Right lobe of liver (tissue), 6 donors: ENCODE measurements around the gene TMEM213. TPM values are rescaled to one million over a fixed set of nuclear protein-coding genes. Genes with fewer than 3 reads are reported as not detected.

Experiments used
- ATAC-seq, 4 donors: fragments of 200-7000 bp; cut with Tn5 transposase; one replicate each; pipeline ENCODE4 v1.9.1; 2020; ENCODE audit warnings: mild to moderate bottlenecking in 4 of 4, moderate library complexity in 4 of 4
- DNase-seq, 3 donors: peaks; one replicate each; pipeline ENCODE4 v3.0.0-alpha.2; 2020
- H3K27ac ChIP-seq, 3 donors: fragments of 200-600 bp; one replicate each; pipeline ENCODE4 v1.8.0; 2022
- H3K27me3 ChIP-seq, 2 donors: fragments of 200-600 bp; one replicate each; pipeline ENCODE4 v1.8.0; 2022
- H3K36me3 ChIP-seq, 4 donors: fragments of 200-600 bp; sonication (generic) in 1 of 4; one replicate each; pipeline versions ENCODE4 v1.5.1 to v1.8.0; 2017 to 2022; ENCODE audit warnings: control low read depth in 1 of 4
- H3K4me1 ChIP-seq, 4 donors: fragments of 200-600 bp; sonication (generic) in 1 of 4; one replicate each; pipeline versions ENCODE4 v1.5.1 to v1.8.0; 2017 to 2022; ENCODE audit warnings: control low read depth in 1 of 4
- H3K4me3 ChIP-seq, 3 donors: fragments of 200-600 bp; one replicate each; pipeline ENCODE4 v1.8.0; 2022
- H3K9me3 ChIP-seq, 4 donors: fragments of 200-600 bp; sonication (generic) in 1 of 4; one replicate each; pipeline versions ENCODE4 v1.5.1 to v1.8.0; 2017 to 2022; ENCODE audit warnings: control low read depth in 1 of 4
- POLR2A ChIP-seq: fragments of 450-650 bp; IDR thresholded peaks from one replicate; pipeline ENCODE4 v1.6.1; 2017; ENCODE audit warnings: antibody characterized with exemption, mild to moderate bottlenecking
- WGBS: methylation state at CpG from one replicate; pipeline ENCODE4 v1.1.6; 2018; ENCODE audit warnings: low coverage, low lambda C conversion rate; ENCODE audit not compliant: insufficient coverage; ENCODE audit errors: missing lambda C conversion rate; 5-methylcytosine and 5-hydroxymethylcytosine counted together
- intact Hi-C, 2 donors: fragments of 100-400 bp; cut with DNase I; formaldehyde crosslinking; loops; one replicate each; pipeline versions ENCODE4 v1.11.2 to v1.14.1; 2022
- total RNA-seq, 6 experiments: library from RNA; depleted of rRNA in 2 of 6; stranded (reverse); fragments of >200 nt in 2 of 6; fragmentation: NEBNext Ultra II Directional in 3 of 6; extraction: Animal tissue kit (Norgen Biotek cat#: 25700) in 3 of 6; gene quantifications; one replicate each; pipeline versions ENCODE4 v1.1.0 to v1.2.4, GENCODE V29; 2016 to 2023
- TF ChIP-seq, protein P1 (sequence below), 4 donors: fragments of 200-600 bp in 3 of 4; fragments of 450-650 bp in 1 of 4; IDR thresholded peaks; one replicate each; pipeline versions ENCODE4 v1.5.1 to v1.8.0; 2016 to 2022; ENCODE audit warnings: antibody characterized with exemption in 4 of 4, mild to moderate bottlenecking in 2 of 4
- donor health status: DM: no; HTN: yes; CAD: no.
- donor health status: DM: no; HTN: no; CAD: no.
- donor health status: DM: no; HTN: no; CAD: no.
- donor health status: DM: no; HTN: yes; CAD: no.
- donor health status: DM: no; HTN: yes; CAD: no.

The TMEM213 gene
- total RNA-seq, 6 experiments from 2014 or later: not detected

DNA sequence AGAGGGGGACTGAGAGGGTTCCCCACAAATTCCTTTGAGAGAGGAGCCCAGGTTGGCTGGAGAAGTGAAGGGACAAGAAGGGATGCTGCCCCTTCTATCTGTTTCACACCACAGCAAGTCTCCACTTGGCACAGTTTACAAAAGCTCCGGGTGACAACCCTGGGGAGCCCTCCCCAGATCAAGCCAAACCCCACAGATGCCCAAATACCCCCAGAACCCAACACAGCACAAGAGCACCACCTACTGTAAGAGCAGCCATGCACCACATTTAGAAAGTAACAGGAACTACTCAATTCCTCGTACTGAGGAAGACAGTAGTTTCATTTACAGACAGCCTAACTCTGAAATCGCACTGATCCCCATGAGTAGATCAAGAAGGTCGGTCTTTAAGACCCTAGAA is 68.0 kb downstream of the TMEM213 start:
- no peaks in the 10 kb centered on the region for H3K27me3 ChIP-seq
- 38% methylated on average over 3 of the region's 4 CpGs for WGBS
- H3K9me3 ChIP-seq: no peaks in the 10 kb centered on the region
- no peak overlapping the region for H3K27ac ChIP-seq
- DNase-seq (no peak), ATAC-seq (no peak)
- H3K4me1 ChIP-seq: no peaks in the 10 kb centered on the region
- H3K36me3 ChIP-seq: no peaks in the 10 kb centered on the region
- intact Hi-C loops: no loop called here
- H3K4me3 ChIP-seq: no peak overlapping the region
- TF ChIP-seq, protein P1, sequence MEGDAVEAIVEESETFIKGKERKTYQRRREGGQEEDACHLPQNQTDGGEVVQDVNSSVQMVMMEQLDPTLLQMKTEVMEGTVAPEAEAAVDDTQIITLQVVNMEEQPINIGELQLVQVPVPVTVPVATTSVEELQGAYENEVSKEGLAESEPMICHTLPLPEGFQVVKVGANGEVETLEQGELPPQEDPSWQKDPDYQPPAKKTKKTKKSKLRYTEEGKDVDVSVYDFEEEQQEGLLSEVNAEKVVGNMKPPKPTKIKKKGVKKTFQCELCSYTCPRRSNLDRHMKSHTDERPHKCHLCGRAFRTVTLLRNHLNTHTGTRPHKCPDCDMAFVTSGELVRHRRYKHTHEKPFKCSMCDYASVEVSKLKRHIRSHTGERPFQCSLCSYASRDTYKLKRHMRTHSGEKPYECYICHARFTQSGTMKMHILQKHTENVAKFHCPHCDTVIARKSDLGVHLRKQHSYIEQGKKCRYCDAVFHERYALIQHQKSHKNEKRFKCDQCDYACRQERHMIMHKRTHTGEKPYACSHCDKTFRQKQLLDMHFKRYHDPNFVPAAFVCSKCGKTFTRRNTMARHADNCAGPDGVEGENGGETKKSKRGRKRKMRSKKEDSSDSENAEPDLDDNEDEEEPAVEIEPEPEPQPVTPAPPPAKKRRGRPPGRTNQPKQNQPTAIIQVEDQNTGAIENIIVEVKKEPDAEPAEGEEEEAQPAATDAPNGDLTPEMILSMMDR (IDR thresholded peaks at IDR 0.05): no peak
- no peak for TF ChIP-seq POLR2A

- ATAC-seq (no peak), DNase-seq (no peak)
- WGBS: 91% methylated on average over 7 of the region's 9 CpGs
- Histone ChIP-seq H3K9me3 (no peaks in the 10 kb centered on the region), H3K36me3 (no peaks in the 10 kb centered on the region), H3K4me3 (no peak overlapping the region), H3K4me1 (no peaks in the 10 kb centered on the region), H3K27me3 (no peaks in the 10 kb centered on the region), H3K27ac (no peak overlapping the region)
- TF ChIP-seq, protein P1 (IDR thresholded peaks at IDR 0.05): no peak
- no peak for TF ChIP-seq POLR2A
- intact Hi-C loops: no loop called here
These were observed 68.6 kb downstream of the TMEM213 start for GRCh38 chr7:138866353-138866752.

- Histone ChIP-seq H3K4me3 (no peak overlapping the region), H3K36me3 (no peaks in the 10 kb centered on the region), H3K9me3 (no peaks in the 10 kb centered on the region), H3K27me3 (no peaks in the 10 kb centered on the region), H3K4me1 (no peaks in the 10 kb centered on the region), H3K27ac (no peak overlapping the region)
- no peak for ATAC-seq
- 100% methylated on average over 2 of the region's 19 CpGs for WGBS
- no peak for DNase-seq
- intact Hi-C loops: no loop called here
- TF ChIP-seq, protein P1 (IDR thresholded peaks at IDR 0.05): no peak
- no peak for TF ChIP-seq POLR2A
These were observed 70.0 kb downstream of the TMEM213 start for GRCh38 chr7:138867744-138868143.

DNA sequence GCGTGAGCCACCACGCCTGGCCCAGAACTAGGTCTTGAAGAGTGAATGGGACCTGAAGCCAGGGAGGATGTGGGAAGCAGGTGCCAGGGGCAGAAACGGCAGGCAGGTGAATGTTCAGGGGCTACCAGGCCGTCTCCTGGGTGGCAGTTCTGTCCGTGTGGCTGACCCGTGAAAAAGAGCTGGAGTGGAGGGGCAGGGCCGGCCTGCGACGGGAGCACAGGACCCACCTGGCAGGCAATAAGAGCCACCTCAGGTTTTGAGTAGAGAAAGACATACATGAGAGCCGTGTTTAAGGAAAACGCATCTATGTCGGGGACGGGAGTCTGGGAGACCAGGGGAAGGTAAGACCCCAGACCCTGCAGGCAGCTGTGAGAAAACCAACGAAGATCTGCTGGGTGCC is 70.9 kb downstream of the TMEM213 start:
- no peak overlapping the region for H3K27ac ChIP-seq

More for the DNA sequence above, 70.9 kb downstream of the TMEM213 start:
- no peak for TF ChIP-seq POLR2A
- TF ChIP-seq, protein P1 (IDR thresholded peaks at IDR 0.05): no peak
- intact Hi-C loops: no loop called here
- DNase-seq (no peak), ATAC-seq (no peak)
- 94% methylated on average over 10 of the region's 14 CpGs for WGBS
- Histone ChIP-seq H3K4me3 (no peak overlapping the region), H3K9me3 (no peaks in the 10 kb centered on the region), H3K27me3 (no peaks in the 10 kb centered on the region), H3K36me3 (no peaks in the 10 kb centered on the region), H3K4me1 (no peaks in the 10 kb centered on the region)
